SK-N-SH (cell line): ENCODE measurements around the gene RFX1.

Source experiments
- CTCF ChIP-seq: fragments of 200-600 bp; sonication (generic); IDR thresholded peaks from 2 replicates; pipeline ENCODE4 v1.6.1; 2017; ENCODE audit warnings: antibody characterized with exemption, mild to moderate bottlenecking, moderate library complexity
- EP300 ChIP-seq, 2 experiments: IDR thresholded peaks; 2 replicates each; pipeline versions ENCODE4 v1.4.0 to v1.6.1; 2012; ENCODE audit warnings: borderline replicate concordance in 1 of 2, low read depth in 1 of 2, low read length in 1 of 2
- FOSL2 ChIP-seq: IDR thresholded peaks from 2 replicates; pipeline ENCODE4 v1.4.0; 2012; ENCODE audit warnings: low read depth, mild to moderate bottlenecking, moderate library complexity, borderline replicate concordance
- FOXM1 ChIP-seq: IDR thresholded peaks from 2 replicates; pipeline ENCODE4 v1.4.0; 2012; ENCODE audit warnings: low read depth, mild to moderate bottlenecking
- GABPA ChIP-seq: IDR thresholded peaks from 2 replicates; pipeline ENCODE4 v1.4.0; 2012; ENCODE audit warnings: low read depth, mild to moderate bottlenecking
- MAX ChIP-seq: IDR thresholded peaks from 2 replicates; pipeline ENCODE4 v1.4.0; 2012; ENCODE audit warnings: low read depth
- POLR2AphosphoS5 ChIP-seq: IDR thresholded peaks from 2 replicates; pipeline ENCODE4 v1.6.1; 2012; ENCODE audit warnings: low read depth, low read length
- RAD21 ChIP-seq: IDR thresholded peaks from 2 replicates; pipeline ENCODE4 v1.6.1; 2012; ENCODE audit warnings: mild to moderate bottlenecking, low read length
- SIN3A ChIP-seq: IDR thresholded peaks from 2 replicates; pipeline ENCODE4 v1.6.1; 2012; ENCODE audit warnings: low read depth, mild to moderate bottlenecking, low read length, moderate library complexity, borderline replicate concordance
- TAF1 ChIP-seq: IDR thresholded peaks from 2 replicates; pipeline ENCODE4 v1.6.1; 2012; ENCODE audit warnings: low read depth, mild to moderate bottlenecking, low read length, moderate library complexity, borderline replicate concordance
- TF ChIP-seq, protein P1 (sequence below): fragments of 150-350 bp; IDR thresholded peaks from 2 replicates; pipeline ENCODE4 v1.6.1; 2017; ENCODE audit warnings: antibody characterized with exemption, low read length, low read depth, borderline replicate concordance

DNA sequence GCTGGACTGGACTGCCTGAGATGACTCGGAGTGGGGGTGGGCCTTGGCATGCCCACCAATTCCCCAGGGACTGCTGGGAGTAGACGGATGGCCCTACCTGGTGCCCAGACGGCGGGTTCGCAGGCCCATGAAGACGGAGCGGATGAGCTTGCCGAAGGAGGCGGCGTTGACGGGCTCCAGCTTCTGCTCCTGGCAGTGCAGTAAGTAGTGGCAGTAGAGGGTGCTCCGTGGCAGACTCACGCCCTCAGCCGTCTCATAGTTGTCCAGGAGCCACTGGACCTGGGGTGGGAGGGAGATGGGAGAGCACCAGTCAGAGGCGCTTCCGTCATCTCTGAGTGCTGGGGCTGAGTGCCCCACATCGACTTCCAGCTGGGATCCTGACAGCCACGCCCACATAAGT, 36.2 kb downstream of the RFX1 start:
- TF ChIP-seq CTCF (no peak), GABPA (no peak), FOXM1 (no peak), TAF1 (no peak), RAD21 (no peak), POLR2AphosphoS5 (no peak), FOSL2 (no peak), MAX (no peak), EP300 (IDR thresholded peaks at IDR 0.05; ENCODE audit: borderline replicate concordance in 1 of 2, low read depth in 1 of 2, low read length in 1 of 2) (no peak), SIN3A (no peak)
- TF ChIP-seq, protein P1, sequence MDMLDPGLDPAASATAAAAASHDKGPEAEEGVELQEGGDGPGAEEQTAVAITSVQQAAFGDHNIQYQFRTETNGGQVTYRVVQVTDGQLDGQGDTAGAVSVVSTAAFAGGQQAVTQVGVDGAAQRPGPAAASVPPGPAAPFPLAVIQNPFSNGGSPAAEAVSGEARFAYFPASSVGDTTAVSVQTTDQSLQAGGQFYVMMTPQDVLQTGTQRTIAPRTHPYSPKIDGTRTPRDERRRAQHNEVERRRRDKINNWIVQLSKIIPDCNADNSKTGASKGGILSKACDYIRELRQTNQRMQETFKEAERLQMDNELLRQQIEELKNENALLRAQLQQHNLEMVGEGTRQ = no peak
